Gastroesophageal sphincter (tissue), 3 donors: Measurements from ENCODE around the gene OGFOD3.

Experiments used
- POLR2A ChIP-seq, 2 donors: fragments of 450-650 bp; IDR thresholded peaks; one replicate each; pipeline ENCODE4 v1.6.1; 2017; ENCODE audit warnings: antibody characterized with exemption in 2 of 2, mild to moderate bottlenecking in 2 of 2, moderate library complexity in 1 of 2
- TF ChIP-seq, protein P1 (sequence below), 4 experiments: fragments of 200-600 bp in 2 of 4; fragments of 450-650 bp in 2 of 4; sonication (generic) in 1 of 4; IDR thresholded peaks; one replicate each; pipeline ENCODE4 v1.5.1; 2017 to 2019; ENCODE audit warnings: antibody characterized with exemption in 4 of 4, mild to moderate bottlenecking in 2 of 4, moderate library complexity in 2 of 4

DNA sequence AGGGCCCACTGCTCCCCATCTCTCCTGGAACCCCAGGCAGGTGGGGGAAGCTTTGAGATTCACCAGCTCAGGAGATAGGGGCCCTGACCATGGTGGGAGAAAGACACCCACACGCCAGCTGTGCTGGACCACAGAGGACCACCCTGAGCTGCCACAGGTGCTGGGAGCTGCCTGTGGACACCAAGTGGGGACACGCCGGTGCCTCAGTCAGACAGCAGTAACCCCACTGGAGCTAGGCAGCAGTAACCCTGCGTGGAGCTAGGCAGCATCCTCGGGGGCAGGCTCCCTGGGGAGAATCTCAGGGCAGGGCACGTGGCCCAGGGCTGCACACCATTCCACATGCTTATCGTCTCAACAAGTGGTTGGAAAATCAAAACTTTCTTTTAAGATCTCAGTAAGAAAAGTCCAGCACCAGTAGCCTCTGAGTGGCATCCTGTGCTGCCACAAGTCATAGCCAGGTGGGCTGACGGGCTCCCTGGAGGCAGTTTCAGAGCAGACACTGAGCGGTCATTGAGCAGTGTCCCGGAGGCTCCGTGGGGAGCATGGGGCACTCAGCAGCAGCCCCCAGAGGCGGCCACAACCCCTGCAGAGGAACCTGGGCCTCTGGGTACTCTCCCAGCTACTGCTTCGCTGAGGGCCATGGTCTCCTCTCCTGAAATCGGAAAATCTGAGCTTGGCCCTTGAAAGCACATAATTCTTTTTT is 8.2 kb downstream of the OGFOD3 start:
- no peak for TF ChIP-seq POLR2A (IDR thresholded peaks at IDR 0.05)
- TF ChIP-seq, protein P1, sequence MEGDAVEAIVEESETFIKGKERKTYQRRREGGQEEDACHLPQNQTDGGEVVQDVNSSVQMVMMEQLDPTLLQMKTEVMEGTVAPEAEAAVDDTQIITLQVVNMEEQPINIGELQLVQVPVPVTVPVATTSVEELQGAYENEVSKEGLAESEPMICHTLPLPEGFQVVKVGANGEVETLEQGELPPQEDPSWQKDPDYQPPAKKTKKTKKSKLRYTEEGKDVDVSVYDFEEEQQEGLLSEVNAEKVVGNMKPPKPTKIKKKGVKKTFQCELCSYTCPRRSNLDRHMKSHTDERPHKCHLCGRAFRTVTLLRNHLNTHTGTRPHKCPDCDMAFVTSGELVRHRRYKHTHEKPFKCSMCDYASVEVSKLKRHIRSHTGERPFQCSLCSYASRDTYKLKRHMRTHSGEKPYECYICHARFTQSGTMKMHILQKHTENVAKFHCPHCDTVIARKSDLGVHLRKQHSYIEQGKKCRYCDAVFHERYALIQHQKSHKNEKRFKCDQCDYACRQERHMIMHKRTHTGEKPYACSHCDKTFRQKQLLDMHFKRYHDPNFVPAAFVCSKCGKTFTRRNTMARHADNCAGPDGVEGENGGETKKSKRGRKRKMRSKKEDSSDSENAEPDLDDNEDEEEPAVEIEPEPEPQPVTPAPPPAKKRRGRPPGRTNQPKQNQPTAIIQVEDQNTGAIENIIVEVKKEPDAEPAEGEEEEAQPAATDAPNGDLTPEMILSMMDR (IDR thresholded peaks at IDR 0.05) = no peak
